OCI-LY7 (cell line): ENCODE measurements around the gene PTGES.

Experiments used
- CTCF ChIP-seq: fragments of 200-600 bp; sonication (generic); conservative IDR thresholded peaks from 2 replicates; pipeline ENCODE4 v1.5.1; 2014; ENCODE audit warnings: mild to moderate bottlenecking, antibody characterized with exemption, low read length, moderate library complexity, mixed read lengths
- EZH2phosphoT487 ChIP-seq: fragments of 200-600 bp; sonication (generic); IDR thresholded peaks from 2 replicates; pipeline ENCODE4 v1.6.1; 2018; ENCODE audit warnings: low read depth, borderline replicate concordance, mild to moderate bottlenecking, mixed run types, antibody characterized with exemption, low read length, moderate library complexity, mixed read lengths

- TF ChIP-seq CTCF = 0 out of 2 replicates have a peak, but pooled peaks have one; percentile 13
- no peak for TF ChIP-seq EZH2phosphoT487
Measured at GRCh38 chr9:129720865-129721545, 31.8 kb downstream of the PTGES start.
